Medulla oblongata (tissue), 1 donor: ENCODE measurements around the gene MYL1.

Experiments used
- DNase-seq: peaks from one replicate; pipeline ENCODE4 v3.0.0-alpha.2; 2015; ENCODE audit errors: extremely low spot score

The MYL1 gene

GRCh38 chr2:210267698-210268097 is 47.3 kb downstream of the MYL1 start:
- no peak for DNase-seq

GRCh38 chr2:210264282-210264681 is 50.7 kb downstream of the MYL1 start:
- DNase-seq: no peak

- no peak for DNase-seq
Measured at GRCh38 chr2:210263841-210264240, 51.1 kb downstream of the MYL1 start.

GRCh38 chr2:210262036-210262435 is 52.9 kb downstream of the MYL1 start:
- DNase-seq: no peak

- no peak for DNase-seq
Measured at GRCh38 chr2:210259687-210260086, 55.3 kb downstream of the MYL1 start.

GRCh38 chr2:210252699-210253606 is 62.0 kb downstream of the MYL1 start:
- DNase-seq: no peak

GRCh38 chr2:210250622-210251021 is 64.4 kb downstream of the MYL1 start:
- DNase-seq: no peak
